NCI-H69 (cell line): ENCODE results near the gene NTN5.
"Not testable (repeated sequence)": the region's sequence is repeated elsewhere in the genome, so short reads cannot be mapped to it uniquely, and the experiment has no call there.

Source experiments
- DNase-seq: peaks from one replicate; lab custom pipeline; 2025; lab: John Stamatoyannopoulos, UW

NTN5 gene

GRCh38 chr19:48696353-48697010 lies 23.7 kb upstream of the NTN5 start:
- peak; percentile 74 for DNase-seq

- peak; percentile 82 for DNase-seq
Observed at GRCh38 chr19:48695743-48696352, 23.0 kb upstream of the NTN5 start, which contains the start of gene FUT2. Gene FUT2 (plus strand): TSS chr19:48695971. CDS start chr19:48702957, 6,986 bp downstream.

DNA sequence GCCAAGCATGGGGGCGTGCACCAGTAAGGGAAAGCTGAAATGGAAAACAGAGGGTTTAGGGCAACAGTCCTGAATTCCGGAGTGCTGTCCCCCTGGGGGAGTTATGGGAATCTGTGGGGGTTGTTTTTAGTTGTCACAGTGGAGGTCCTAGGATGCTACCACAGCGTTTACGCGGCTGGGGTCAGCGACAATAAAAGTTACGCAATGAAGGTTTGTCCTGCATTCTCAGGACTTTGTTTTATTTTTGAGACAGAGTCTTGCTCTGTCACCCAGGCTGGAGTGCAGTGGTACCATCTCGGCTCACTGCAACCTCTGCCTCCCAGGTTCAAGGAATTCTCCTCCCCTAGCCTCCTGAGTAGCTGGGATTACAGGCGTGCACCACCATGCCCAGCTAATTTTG lies 20.8 kb upstream of the NTN5 start:
- not testable (repeated sequence) for DNase-seq

DNA sequence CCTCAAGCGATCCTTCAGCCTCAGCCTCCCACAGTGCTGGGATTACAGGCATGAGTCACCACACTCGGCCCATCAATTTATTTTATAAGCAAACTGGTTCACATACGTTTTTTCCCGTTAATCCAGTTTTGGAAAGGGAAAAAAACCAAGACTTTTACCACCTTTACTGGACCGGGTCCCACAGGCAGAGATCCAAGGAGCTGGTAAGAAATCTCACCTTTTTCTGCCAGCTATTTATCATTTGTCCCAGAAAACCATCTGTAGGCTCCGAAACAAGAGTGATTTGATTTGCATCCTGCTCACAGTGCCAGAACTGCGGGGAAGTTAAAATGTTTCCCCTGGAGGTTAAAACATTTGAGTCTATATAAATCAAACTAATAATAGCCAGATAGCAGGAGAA lies 16.6 kb upstream of the NTN5 start:
- DNase-seq, result no peak

DNA sequence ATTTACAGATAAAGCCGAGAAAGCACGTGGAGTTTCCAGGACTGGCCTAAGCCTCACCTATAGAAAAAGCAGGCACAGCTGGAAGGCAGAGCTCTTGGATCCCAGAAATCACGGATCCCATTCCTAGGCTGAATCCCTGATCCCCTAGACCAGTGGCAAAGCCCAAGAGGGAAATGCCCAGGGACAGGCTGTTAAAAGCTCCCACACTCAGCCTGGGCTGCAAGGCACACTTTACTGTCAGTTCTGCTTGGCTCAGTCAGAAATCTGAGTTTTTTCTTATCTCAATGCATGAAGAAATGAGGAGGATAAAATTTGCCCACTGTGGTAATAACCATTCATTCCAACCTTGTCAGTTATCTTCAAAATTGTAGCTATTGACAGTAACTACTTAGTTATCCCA lies 15.0 kb upstream of the NTN5 start:
- no peak for DNase-seq

DNA sequence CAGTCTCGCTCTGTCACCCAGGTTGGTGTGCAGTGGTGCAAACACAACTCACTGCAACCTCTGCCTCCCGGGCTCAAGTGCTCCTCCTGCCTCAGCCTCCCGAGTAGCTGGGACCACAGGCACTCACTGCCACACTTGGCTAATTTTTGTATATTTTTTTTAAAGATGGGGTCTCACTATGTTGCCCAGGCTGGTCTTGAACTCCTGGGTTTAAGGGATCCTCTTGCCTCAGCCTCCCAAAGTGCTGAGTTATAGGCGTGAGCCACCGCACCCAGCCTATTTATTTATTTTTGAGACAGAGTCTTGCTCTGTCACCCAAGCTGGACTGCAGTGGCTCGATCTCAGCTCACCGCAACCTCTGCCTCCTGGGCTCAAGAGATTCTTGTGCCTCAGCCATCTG lies 13.8 kb upstream of the NTN5 start:
- not testable (repeated sequence) for DNase-seq

DNA sequence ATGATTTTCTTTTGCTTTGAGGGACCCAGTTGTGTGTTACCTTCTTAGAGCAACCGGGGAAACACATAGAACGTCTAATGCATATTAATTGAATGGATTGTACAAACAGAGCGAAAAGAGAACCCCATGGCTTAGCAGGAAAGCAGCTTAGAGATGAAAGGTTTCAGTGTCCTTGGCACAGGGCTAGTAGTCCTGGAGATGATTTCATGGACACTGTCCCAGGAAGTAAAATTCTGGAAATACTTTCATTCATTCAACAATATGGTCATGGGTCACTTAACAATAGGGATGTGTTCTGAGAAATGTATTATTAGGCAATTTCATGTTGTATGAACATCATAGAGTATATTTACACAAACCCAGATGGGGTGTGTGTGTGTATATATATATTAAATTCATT lies 13.3 kb upstream of the NTN5 start:
- DNase-seq, result peak; percentile 15

DNA sequence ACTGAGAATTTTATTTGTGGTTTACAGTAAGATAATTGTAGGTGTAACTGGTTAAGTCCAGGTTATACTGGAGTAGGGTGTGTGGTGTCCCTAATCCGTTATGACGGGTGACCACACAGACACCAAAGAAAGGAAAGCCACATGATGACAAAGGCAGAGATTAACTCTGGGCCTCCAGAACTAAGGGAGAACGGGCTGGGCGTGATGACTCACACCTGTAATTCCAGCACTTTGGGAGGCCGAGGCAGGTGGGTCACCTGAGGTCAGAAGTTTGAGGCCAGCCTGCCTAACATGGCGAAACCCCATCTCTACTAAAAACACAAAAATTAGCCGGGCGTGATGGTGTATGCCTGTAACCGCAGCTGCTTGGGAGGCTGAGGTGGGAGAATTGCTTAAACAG lies 12.8 kb upstream of the NTN5 start:
- no peak for DNase-seq

DNA sequence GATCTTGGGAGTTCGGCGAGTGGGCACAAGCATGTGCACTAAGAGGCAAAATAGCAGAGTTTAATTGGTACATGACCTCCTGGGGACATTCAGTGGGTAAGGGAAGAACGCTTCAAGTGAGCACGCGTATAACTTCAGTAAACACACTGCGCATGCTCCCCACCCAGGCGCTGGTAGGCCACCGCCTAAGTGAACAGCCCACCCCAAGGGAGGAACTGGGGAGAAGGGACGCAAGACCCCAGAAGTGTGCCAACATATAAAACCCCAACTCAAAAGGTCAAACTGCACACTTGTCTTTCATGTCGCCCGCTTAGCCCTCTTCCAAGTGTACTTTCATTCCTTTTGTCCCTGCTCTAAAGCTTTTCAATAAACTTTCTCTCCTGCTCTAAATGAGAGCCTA lies 10.5 kb upstream of the NTN5 start:
- DNase-seq, result peak; percentile 87

GRCh38 chr19:48681127-48681470 lies 8.3 kb upstream of the NTN5 start:
- DNase-seq, result no peak

GRCh38 chr19:48680436-48681126 lies 7.8 kb upstream of the NTN5 start:
- DNase-seq, result no peak

- DNase-seq, result not testable (repeated sequence)
Observed at GRCh38 chr19:48680006-48680405, 7.2 kb upstream of the NTN5 start.

DNA sequence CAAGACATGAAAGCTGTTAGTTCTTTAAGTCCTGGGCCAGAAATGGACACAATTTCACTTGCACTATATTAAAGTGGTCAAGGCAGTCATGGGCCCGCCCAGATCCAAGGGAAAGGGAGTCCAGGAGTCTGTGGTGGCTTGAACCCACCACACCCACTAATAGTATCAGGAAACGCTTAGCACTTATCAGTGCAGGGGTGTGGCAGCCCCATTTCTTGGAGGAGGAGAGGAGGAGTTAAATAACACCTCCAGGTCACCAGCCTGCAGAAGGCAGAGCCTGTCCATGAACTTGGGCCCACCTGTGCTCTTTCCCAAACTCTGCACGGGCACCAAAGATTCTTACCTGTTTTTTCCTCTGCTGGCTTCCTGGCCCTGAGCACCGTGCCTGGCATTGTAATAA lies 5.4 kb upstream of the NTN5 start:
- DNase-seq, result no peak

GRCh38 chr19:48676887-48677286 lies 4.1 kb upstream of the NTN5 start:
- peak; percentile 73 for DNase-seq

GRCh38 chr19:48676487-48676886 lies 3.7 kb upstream of the NTN5 start:
- DNase-seq, result no peak

DNA sequence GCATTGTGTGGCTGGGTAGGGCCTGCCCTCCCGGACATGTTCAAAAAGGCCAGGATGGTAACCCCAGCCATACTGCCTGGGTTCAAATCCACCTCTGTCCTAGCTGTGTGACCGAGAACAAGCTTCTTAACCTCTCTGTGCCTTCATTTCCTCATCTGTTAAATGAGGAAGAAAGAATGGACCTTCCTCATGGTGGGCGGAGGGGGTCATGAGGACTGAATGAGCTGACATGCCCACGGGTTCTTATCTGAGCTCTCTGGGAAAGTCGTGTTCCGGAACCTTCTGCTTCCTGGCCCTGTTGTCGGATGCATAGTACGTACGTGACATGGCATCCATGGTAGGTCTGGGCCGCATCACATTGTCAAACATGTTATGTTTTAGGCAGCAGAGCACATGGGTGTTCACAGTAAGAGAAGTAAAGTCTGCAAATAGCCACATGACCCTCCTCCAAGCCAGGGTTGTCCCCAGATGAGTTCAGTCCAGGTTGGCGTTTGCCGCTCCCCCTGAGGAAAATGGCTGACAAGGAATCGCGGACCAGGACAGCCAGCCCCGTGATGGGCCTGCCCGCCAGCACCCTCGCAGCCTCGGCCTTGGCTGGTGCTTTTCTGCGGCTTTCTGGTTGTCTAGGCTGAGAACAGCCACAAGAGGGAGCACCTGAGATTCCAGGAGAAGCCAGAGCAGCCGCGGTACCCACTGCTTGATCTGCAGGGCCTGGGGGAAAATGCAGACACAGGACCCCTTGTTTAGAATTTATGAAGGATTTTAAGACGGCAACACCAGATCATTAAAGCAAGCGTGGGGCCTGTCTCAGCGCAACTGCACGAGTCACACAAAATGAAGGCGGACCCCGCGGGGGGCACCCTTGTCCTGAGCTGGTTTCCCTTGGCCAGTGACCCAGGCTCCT lies 2.4 kb upstream of the NTN5 start:
- peak; percentile 88 for DNase-seq

GRCh38 chr19:48674216-48674809 lies 1.5 kb upstream of the NTN5 start:
- no peak for DNase-seq

DNA sequence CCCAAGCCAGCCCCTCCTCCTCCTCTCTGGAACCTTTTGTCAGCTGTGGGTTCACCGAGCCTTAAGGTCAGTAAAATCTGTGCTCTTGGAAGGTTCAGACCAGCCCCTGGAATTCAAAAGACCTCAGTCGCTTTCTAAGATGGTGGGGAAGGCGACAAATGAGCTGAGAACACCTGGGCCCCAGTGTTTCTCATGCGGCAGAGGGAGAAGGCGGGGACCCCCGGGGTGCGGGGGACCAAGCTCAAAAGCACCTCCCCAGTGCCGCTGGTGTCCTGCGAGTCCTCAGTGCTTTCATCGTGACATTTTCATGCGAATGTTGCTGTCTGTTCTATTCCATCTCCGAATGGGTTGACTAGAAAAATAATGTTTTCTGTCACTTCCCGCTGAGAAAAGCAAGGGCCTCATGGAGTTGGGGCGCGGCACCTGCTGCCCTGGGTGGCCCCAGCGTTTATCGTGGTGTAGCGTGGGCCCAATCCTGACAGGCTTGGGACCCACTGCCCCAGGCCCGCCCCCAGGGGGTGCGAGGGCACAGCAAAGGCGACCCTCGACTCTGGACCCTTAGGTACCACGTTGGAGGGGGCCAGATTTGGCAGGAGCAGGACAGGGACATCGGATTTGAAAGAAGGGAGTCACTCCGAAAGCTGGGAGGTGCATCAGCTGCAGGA lies 751 bp upstream of the NTN5 start:
- no peak for DNase-seq

GRCh38 chr19:48671446-48671995 lies 1.3 kb downstream of the NTN5 start:
- no peak for DNase-seq

- DNase-seq, result no peak
Observed at GRCh38 chr19:48670699-48671445, 1.9 kb downstream of the NTN5 start.
